ENCODE results near the gene S1PR4. TPM values are rescaled to one million over a fixed set of nuclear protein-coding genes. Genes with fewer than 3 reads are reported as not detected.

S1PR4 gene
- total RNA-seq, 1 experiment from 2014 or later: 0.28 TPM

GRCh38 chr19:3211191-3211590, 32.6 kb downstream of the S1PR4 start:
- POLR2A ChIA-PET: interaction anchor here (0.5 to 0.7 kb wide), 2 partner anchors 107 to 116 kb away, joined by 3 to 5 read pairs; no protein-coding TSS in a partner anchor

GRCh38 chr19:3213159-3213558, 34.6 kb downstream of the S1PR4 start:
- CTCF ChIA-PET: no interaction called here
- Mint-ChIP-seq H3K36me3 (peaks cover 3% of the 10 kb centered on the region; the same call in 1 of the 2 replicates), H3K9me3 (peaks cover 4% of the 10 kb centered on the region; the same call in 1 of the 2 replicates)

More at GRCh38 chr19:3211191-3211590, 32.6 kb downstream of the S1PR4 start:
- ATAC-seq: peak; percentile 7
- Mint-ChIP-seq H3K4me1 (peaks cover 3% of the 10 kb centered on the region; the same call in 1 of the 2 replicates), H3K27ac (no peak overlapping the region), H3K27me3 (ENCODE audit: low read depth) (no peaks in the 10 kb centered on the region), H3K4me3 (no peak overlapping the region), H3K9me3 (no peaks in the 10 kb centered on the region), H3K36me3 (peaks cover 2% of the 10 kb centered on the region)
- DNase-seq (ENCODE audit: low spot score): no peak
- CTCF ChIA-PET: interaction anchor here (1.0 to 2.7 kb wide), 10 partner anchors 8 to 260 kb away, joined by 3 to 18 read pairs (median 4); partner anchors contain the start of gene CELF5
- TF ChIP-seq ZNF138 (CRISPR knock-in tag; conservative IDR thresholded peaks at IDR 0.05): no peak
- TF ChIP-seq ZBTB21 (CRISPR knock-in tag; IDR thresholded peaks at IDR 0.05; ENCODE audit: borderline replicate concordance): no peak
- no peak for TF ChIP-seq NR2C2 (CRISPR knock-in tag; IDR thresholded peaks at IDR 0.05)
- TF ChIP-seq USF1 (CRISPR knock-in tag; IDR thresholded peaks at IDR 0.05): no peak
- no peak for TF ChIP-seq AFF4 (CRISPR knock-in tag; IDR thresholded peaks at IDR 0.05; ENCODE audit: borderline replicate concordance)
- no peak for TF ChIP-seq MAX (CRISPR knock-in tag; IDR thresholded peaks at IDR 0.05)
- TF ChIP-seq SMAD4 (CRISPR knock-in tag; IDR thresholded peaks at IDR 0.05): no peak
- no peak for TF ChIP-seq SOX15 (CRISPR knock-in tag; IDR thresholded peaks at IDR 0.05)
- TF ChIP-seq EMX1 (CRISPR knock-in tag; IDR thresholded peaks at IDR 0.05): no peak
- TF ChIP-seq ZNF416 (CRISPR knock-in tag; IDR thresholded peaks at IDR 0.05): no peak
- TF ChIP-seq ZNF317 (CRISPR knock-in tag; IDR thresholded peaks at IDR 0.05; ENCODE audit: borderline replicate concordance, low read depth): peak; percentile 75; the same call in 1 of the 2 replicates
- no peak for TF ChIP-seq ZNF232 (CRISPR knock-in tag; IDR thresholded peaks at IDR 0.05)
- 0 out of 2 replicates have a peak, but pooled peaks have one; percentile 3 for TF ChIP-seq E2F5 (CRISPR knock-in tag; IDR thresholded peaks at IDR 0.05)

GRCh38 chr19:3216874-3217273, 38.3 kb downstream of the S1PR4 start:
- Mint-ChIP-seq H3K4me3 (no peak overlapping the region), H3K36me3 (peaks cover 3% of the 10 kb centered on the region; the same call in 1 of the 2 replicates), H3K9me3 (peaks cover 4% of the 10 kb centered on the region; the same call in 1 of the 2 replicates), H3K27me3 (ENCODE audit: low read depth) (peaks cover 11% of the 10 kb centered on the region; the same call in 1 of the 2 replicates), H3K27ac (no peak overlapping the region), H3K4me1 (no peaks in the 10 kb centered on the region)
- ATAC-seq (no peak), DNase-seq (ENCODE audit: low spot score) (no peak)
- POLR2A ChIA-PET: no interaction called here
- CTCF ChIA-PET: no interaction called here
- peak; percentile 53; the same call in 1 of the 2 replicates for TF ChIP-seq GTF2I (CRISPR knock-in tag; conservative IDR thresholded peaks at IDR 0.05)
- no peak for TF ChIP-seq ZNF416 (CRISPR knock-in tag; IDR thresholded peaks at IDR 0.05)
- TF ChIP-seq ZNF121 (CRISPR knock-in tag; IDR thresholded peaks at IDR 0.05): peak; percentile 65; the same call in 1 of the 2 replicates

More at GRCh38 chr19:3213159-3213558, 34.6 kb downstream of the S1PR4 start:
- DNase-seq (ENCODE audit: low spot score) (no peak), ATAC-seq (no peak)
- POLR2A ChIA-PET: no interaction called here
- TF ChIP-seq GTF2I (CRISPR knock-in tag; conservative IDR thresholded peaks at IDR 0.05) (0 out of 2 replicates have a peak, but pooled peaks have one; percentile 73), SMAD4 (CRISPR knock-in tag; IDR thresholded peaks at IDR 0.05) (no peak)
- Mint-ChIP-seq H3K4me3 (no peak overlapping the region), H3K4me1 (peaks cover 3% of the 10 kb centered on the region; the same call in 1 of the 2 replicates), H3K27me3 (ENCODE audit: low read depth) (no peaks in the 10 kb centered on the region), H3K27ac (no peak overlapping the region)
